ENCODE measurements around the gene SLC22A1. TPM values are rescaled to one million over a fixed set of nuclear protein-coding genes. Genes with fewer than 3 reads are reported as not detected.
"Not testable (repeated sequence)": the region's sequence is repeated elsewhere in the genome, so short reads cannot be mapped to it uniquely, and the experiment has no call there.

SLC22A1 gene
- total RNA-seq, 2 donors from 2014 or later: 0.74 to 2.3 TPM

DNA sequence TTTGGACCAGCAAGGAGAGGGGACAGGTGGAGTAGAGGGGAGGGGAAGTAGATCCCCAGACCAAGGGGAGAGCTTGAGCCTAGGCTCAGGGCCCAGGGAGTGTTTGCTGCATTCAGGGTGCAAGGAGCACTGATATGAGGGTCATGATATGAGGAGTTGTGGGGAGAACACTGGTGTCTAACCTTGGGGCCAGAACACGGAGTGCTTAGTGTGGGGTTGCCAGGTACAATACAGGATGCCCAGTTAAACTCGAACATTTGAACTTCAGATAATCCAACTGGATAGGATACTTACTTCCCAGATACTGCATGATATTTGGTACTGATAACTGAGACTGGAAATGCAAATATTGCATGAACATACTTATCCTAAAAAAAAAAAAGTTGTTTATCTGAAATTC, 2.4 kb downstream of the SLC22A1 start:
- TF ChIP-seq, protein P1, sequence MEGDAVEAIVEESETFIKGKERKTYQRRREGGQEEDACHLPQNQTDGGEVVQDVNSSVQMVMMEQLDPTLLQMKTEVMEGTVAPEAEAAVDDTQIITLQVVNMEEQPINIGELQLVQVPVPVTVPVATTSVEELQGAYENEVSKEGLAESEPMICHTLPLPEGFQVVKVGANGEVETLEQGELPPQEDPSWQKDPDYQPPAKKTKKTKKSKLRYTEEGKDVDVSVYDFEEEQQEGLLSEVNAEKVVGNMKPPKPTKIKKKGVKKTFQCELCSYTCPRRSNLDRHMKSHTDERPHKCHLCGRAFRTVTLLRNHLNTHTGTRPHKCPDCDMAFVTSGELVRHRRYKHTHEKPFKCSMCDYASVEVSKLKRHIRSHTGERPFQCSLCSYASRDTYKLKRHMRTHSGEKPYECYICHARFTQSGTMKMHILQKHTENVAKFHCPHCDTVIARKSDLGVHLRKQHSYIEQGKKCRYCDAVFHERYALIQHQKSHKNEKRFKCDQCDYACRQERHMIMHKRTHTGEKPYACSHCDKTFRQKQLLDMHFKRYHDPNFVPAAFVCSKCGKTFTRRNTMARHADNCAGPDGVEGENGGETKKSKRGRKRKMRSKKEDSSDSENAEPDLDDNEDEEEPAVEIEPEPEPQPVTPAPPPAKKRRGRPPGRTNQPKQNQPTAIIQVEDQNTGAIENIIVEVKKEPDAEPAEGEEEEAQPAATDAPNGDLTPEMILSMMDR (IDR thresholded peaks at IDR 0.05): no peak
- Histone ChIP-seq H3K9me3 (no peaks in the 10 kb centered on the region), H3K9ac (ENCODE audit: low read depth in 2 of 2, low read length in 2 of 2) (no peak overlapping the region), H3K27ac (no peak overlapping the region), H3K27me3 (no peaks in the 10 kb centered on the region), H3K36me3 (no peaks in the 10 kb centered on the region), H3K4me3 (no peak overlapping the region), H3K4me1 (no peaks in the 10 kb centered on the region)
- intact Hi-C loops (cut with DNase I): no loop called here
- DNase-seq: no peak

DNA sequence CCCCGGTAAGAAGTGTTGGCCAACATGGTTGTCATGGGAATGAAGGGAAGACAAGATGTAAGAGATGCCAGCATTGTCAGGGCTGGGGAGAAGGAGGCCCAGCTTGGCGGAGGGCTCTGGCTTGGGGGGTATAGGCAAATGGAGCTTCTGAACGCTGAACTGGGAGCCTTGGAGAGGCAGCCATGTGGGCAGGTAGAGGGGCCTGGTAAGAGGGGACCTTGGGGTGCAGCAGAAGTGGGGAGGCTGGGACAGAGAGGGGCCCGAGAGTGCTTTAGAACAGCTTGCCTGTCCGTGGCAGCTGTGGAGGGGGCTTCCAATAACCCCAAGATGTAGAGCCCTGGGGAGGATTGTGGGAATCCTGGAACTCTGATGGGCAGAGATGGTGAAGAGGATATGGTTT, 3.0 kb downstream of the SLC22A1 start:
- DNase-seq: no peak
- Histone ChIP-seq H3K27ac (no peak overlapping the region), H3K4me1 (no peaks in the 10 kb centered on the region), H3K4me3 (no peak overlapping the region), H3K9ac (ENCODE audit: low read depth in 2 of 2, low read length in 2 of 2) (no peak overlapping the region), H3K36me3 (no peaks in the 10 kb centered on the region), H3K27me3 (no peaks in the 10 kb centered on the region), H3K9me3 (no peaks in the 10 kb centered on the region)
- TF ChIP-seq, protein P1 (IDR thresholded peaks at IDR 0.05): no peak
- intact Hi-C loops (cut with DNase I): no loop called here

DNA sequence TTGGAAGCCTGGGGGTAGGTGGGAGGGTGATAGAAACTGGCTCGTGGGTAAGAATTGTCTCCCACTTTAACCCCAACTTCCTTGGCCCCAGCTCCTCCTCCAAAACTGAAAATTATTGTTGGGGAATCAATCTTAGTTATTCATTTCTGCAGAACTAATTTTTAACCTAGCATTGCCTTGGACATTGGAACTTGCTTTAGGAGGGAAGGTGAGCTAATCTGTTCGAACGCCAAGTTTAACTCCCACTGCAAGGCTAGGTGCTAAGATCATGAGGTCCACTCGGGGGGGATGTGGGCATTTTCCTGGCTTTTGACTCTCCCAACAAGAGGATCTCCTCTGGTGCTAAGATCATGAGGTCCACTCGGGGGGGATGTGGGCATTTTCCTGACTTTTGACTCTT, 3.5 kb downstream of the SLC22A1 start:
- H3K27ac ChIP-seq; H3K4me1 ChIP-seq; H3K27me3 ChIP-seq; intact Hi-C loops (cut with DNase I); H3K36me3 ChIP-seq; DNase-seq; H3K4me3 ChIP-seq; H3K9me3 ChIP-seq; H3K9ac ChIP-seq (ENCODE audit: low read depth in 2 of 2, low read length in 2 of 2): not testable (repeated sequence)

DNA sequence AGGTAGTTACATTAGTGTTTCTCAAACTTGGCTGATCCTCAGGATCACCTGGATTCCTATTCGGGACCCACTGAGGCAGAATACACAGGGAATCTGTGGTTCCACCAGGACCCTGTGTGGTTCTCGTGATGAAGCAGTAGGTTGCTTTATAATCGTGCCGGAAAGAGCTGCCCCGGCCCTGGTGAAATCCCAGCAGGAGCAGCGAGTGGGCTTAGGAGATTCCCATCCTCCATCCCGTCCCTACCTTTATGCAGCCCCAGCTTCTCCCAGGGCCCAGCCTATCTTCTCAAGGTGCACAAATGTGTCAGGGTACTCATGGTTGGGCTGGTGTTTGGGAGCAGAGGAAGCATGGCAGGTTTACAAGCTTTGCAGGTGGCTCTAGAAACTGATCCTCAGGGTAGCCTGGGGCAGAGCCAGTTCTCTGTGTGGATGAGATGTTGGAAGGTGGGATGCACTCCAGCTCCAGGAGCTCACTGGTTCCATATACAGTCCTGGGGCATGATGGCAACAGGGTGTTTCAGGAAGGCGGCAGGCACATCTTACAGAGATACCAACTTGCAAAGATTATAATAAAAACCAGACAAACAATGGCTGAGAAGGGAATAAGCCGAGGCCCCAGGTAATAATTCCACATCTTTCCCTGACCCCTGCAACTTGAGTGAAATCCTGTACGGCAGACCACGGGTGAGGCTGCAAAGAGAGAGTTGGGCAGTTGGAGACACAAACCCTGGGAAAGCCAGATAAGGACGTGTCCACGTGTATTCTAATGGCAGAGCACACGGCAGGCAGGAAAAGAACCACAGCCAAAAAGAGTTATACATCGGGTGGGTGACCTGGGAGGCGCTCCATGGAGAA, 5.9 kb downstream of the SLC22A1 start:
- Histone ChIP-seq H3K9ac (ENCODE audit: low read depth in 2 of 2, low read length in 2 of 2) (no peak overlapping the region), H3K4me3 (no peak overlapping the region), H3K36me3 (no peaks in the 10 kb centered on the region), H3K27me3 (no peaks in the 10 kb centered on the region), H3K9me3 (no peaks in the 10 kb centered on the region), H3K27ac (no peak overlapping the region), H3K4me1 (no peaks in the 10 kb centered on the region)
- DNase-seq: no peak
- intact Hi-C loops (cut with DNase I): no loop called here
- TF ChIP-seq, protein P1 (IDR thresholded peaks at IDR 0.05): no peak

DNA sequence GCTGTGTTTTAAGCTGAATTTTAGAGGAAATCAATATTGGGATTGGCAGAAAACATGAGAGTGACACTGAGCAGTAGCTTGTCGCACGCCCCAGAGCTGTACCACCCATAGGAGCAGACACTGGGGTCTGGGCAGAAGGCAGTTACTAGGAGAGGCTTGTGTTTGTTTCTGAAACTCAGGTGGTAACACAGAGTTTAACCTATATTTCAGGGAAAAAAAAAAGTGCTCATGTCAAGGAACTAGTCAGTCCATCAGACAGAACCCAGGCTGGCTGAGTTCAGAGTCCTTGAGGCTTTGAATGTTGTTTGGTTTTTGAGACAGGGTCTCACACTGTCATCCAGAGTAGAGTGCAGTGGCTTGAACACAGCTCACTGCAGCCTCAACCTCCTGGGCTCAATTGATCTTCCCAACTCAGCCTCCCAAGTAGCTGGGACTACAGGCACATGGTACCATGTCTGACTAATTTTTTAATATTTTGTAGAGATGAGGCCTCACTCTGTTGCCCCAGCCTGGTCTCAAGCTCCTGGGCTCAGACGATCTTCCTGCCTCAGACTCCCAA, 6.6 kb downstream of the SLC22A1 start:
- no peaks in the 10 kb centered on the region for H3K4me1 ChIP-seq
- intact Hi-C loops (cut with DNase I): no loop called here
- H3K9me3 ChIP-seq: no peaks in the 10 kb centered on the region
- no peaks in the 10 kb centered on the region for H3K27me3 ChIP-seq
- TF ChIP-seq, protein P1 (IDR thresholded peaks at IDR 0.05): no peak
- DNase-seq: no peak
- H3K9ac ChIP-seq (ENCODE audit: low read depth in 2 of 2, low read length in 2 of 2): no peak overlapping the region
- no peak overlapping the region for H3K4me3 ChIP-seq
- no peak overlapping the region for H3K27ac ChIP-seq
- H3K36me3 ChIP-seq: no peaks in the 10 kb centered on the region

Data from colonic mucosa (tissue), 4 donors.